GM12865 (cell line): Measurements from ENCODE around the gene CST4.

Experiments
- DNase-seq: peaks from one replicate; pipeline ENCODE4 v3.0.0; 2010; ENCODE audit warnings: low read depth
- H3K4me3 ChIP-seq: 2 replicates; pipeline ENCODE4 v1.5.1; 2011; ENCODE audit warnings: mild to moderate bottlenecking, low read depth, low read length, control low read depth
- TF ChIP-seq, protein P1 (sequence below): IDR thresholded peaks from 2 replicates; pipeline ENCODE4 v1.5.1; 2011; ENCODE audit warnings: low read length, control low read depth, low read depth, inconsistent platforms; ENCODE audit not compliant: insufficient read depth; ENCODE audit errors: missing control alignments

Gene CST4

DNA sequence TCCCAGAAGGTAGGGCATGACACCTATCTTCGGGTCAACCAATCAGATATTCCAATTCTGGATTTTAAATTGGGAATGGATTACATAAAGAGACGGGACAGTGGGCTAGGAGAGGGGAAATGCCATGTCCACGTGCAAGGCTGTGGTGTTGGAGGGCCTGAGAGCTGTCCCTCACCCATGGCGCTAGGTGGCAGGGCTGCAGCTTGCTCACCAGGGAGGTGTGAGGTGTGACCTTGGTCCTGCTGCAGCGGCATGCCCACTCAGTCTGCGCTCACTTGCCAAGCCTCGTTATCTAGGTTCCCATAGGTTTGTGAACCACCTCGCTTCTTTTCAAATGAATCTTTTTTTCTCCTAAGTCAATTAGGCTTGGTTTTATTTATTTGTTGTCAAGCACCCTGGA is 31.6 kb downstream of the CST4 start:
- TF ChIP-seq, protein P1, sequence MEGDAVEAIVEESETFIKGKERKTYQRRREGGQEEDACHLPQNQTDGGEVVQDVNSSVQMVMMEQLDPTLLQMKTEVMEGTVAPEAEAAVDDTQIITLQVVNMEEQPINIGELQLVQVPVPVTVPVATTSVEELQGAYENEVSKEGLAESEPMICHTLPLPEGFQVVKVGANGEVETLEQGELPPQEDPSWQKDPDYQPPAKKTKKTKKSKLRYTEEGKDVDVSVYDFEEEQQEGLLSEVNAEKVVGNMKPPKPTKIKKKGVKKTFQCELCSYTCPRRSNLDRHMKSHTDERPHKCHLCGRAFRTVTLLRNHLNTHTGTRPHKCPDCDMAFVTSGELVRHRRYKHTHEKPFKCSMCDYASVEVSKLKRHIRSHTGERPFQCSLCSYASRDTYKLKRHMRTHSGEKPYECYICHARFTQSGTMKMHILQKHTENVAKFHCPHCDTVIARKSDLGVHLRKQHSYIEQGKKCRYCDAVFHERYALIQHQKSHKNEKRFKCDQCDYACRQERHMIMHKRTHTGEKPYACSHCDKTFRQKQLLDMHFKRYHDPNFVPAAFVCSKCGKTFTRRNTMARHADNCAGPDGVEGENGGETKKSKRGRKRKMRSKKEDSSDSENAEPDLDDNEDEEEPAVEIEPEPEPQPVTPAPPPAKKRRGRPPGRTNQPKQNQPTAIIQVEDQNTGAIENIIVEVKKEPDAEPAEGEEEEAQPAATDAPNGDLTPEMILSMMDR, result no peak
- H3K4me3 ChIP-seq, result no peak overlapping the region
- no peak for DNase-seq

DNA sequence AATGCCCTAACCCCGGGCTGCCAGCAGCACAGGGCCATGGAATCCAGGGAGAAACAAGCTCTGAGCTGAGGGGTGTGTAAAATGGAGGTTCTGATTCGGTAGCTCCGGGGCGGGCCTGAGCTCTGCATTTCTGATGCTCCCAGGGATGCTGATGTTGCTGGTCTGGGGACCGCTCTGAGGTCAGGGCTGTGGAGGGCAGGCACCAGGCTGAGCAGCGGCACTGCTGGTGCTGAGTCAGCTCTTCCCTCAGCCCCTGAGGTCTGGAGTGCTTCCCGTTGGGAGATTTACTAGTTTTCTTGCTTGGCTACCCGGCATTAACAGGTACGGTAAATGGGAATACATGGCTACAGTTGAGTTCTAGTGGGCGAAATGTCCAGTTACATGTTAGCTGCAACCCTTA is 32.5 kb downstream of the CST4 start:
- no peak overlapping the region for H3K4me3 ChIP-seq
- no peak for DNase-seq

DNA sequence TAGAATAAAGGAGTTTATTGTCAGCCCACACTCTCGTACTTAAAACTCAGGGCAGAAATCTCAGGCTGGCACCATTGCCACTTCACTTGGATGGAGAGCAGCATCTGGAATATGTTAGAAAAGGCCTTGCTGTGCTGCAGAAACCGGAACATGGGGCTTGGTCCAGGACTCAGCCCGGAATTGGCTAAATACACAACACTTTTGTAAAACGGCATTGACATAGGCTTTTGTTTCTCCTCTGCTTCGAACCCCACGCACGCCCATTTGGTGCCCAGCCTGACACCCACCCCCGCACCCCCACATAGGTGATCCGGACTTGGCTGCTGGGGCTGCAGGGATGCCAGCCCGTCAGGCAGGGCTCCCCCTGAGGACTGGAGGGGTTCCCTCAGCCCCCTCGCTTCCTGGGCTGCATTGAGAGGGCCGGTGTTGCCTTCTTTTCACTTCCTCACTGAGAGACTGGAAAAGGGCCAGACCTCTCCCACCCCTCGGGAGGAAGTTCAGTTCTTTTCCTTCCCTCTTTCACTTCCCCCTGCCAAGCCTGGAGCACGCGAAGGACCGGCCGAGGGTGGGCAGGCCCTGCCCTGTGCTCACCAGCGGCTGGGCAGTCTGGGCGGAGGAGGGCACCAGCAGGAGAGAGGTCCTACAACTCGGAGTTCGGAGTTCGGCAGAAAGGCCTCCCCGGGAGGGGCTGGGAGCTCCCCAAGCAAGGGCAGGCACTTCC is 33.2 kb downstream of the CST4 start:
- no peak overlapping the region for H3K4me3 ChIP-seq
- DNase-seq, result no peak
- TF ChIP-seq, protein P1, result no peak

More for the DNA sequence above, 32.5 kb downstream of the CST4 start:
- TF ChIP-seq, protein P1, result no peak

DNA sequence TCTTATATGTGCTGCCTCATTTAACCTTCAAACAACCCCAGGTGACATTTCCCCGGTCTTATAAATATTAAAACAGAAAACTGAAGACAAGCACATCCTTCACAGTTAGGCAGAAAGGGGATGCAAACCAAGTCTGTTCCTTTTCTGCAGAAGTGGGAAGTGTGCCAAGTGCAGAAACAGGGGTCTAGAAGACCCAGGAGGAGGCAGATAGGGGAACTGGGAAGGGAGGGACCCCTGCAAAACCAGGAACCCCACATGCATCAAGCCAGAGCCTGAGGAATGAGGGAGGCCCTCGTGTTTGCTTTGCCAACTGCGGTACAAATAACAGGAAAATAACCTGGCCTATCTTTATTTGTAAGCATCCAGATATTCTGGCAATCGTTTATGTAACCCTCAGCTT is 34.1 kb downstream of the CST4 start:
- TF ChIP-seq, protein P1, result no peak
- DNase-seq, result no peak

DNA sequence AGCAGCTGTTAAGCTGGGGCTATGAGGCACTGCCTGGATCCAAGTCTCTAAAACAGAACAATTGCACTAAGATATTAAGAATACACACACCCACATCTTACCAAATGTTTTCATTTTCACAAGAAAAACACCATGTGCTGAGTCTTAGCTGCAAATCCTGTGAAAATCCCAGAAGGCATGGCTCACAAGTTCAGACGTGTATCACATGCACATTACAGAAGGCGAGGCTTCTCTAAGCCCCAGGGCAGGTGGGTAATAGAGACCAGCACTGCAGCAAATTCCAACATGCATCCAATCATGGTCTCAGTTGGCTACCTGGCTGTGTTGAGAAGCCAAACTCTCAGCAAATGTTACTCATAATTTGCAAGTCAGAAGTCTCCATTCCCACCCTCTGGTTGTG is 34.8 kb downstream of the CST4 start:
- DNase-seq, result no peak
- TF ChIP-seq, protein P1, result no peak
- no peak overlapping the region for H3K4me3 ChIP-seq

More for the DNA sequence above, 34.1 kb downstream of the CST4 start:
- no peak overlapping the region for H3K4me3 ChIP-seq

DNA sequence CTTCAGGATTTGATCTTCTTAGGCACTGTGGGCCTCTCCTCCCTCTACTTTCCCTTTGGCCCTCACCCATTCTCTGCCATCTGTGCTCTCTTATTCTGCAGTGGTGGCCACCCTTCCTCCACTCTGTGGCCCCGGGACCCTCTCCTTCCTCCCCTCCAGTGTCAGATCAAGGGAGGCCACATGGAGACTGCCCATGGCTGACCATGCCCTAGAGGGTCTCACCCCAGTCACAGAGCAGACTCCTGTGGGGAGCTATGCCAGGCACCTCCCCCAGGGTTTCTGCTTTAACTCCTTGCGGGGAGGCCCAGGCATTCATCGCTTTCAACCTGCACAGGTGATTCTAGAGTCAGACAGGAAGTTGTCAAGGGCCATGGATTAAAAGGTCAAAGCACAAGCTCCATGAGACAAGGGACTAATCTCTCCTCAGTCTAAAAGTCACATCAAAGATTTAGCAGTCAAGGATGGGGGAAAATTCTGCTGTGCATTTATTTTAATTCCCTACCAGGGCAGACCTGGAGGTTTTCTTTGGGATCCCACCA is 35.4 kb downstream of the CST4 start:
- DNase-seq, result no peak
- H3K4me3 ChIP-seq, result no peak overlapping the region
- TF ChIP-seq, protein P1, result no peak

DNA sequence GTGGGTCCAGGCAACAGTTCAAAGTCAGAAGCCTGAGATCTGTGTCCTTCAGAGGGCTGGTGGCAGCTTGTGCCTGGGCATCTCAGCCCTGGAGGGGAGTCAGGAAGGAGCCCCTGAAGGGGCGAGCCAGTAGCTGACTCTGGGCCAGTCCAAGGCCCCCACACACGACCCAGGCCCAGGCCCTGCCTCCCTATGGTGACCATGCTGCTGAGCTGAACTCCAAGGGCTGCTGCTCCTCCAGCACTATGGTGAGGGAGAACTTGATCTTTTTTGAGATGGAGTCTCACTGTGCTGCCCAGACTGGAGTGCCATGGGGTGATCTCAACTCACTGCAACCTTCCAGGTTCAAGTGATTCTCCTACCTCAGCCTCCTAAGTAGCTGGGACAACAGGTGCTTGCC is 35.9 kb downstream of the CST4 start:
- DNase-seq, result no peak
- TF ChIP-seq, protein P1, result no peak
- H3K4me3 ChIP-seq, result no peak overlapping the region
